ENCODE measurements around the gene PROX2.

Gene PROX2

GRCh38 chr14:74897642-74898041, 21.7 kb upstream of the PROX2 start:
- no peak for DNase-seq (ENCODE audit: low read depth)
- no peak overlapping the region for H3K4me3 ChIP-seq (ENCODE audit: control insufficient read depth, low read depth, low read length)
- no peak for TF ChIP-seq CTCF (IDR thresholded peaks at IDR 0.05; ENCODE audit: control insufficient read depth, insufficient read depth, low read depth, low read length, missing control alignments)

GRCh38 chr14:74896400-74896799, 20.5 kb upstream of the PROX2 start:
- H3K4me3 ChIP-seq (ENCODE audit: control insufficient read depth, low read depth, low read length): no peak overlapping the region
- no peak for TF ChIP-seq CTCF (IDR thresholded peaks at IDR 0.05; ENCODE audit: control insufficient read depth, insufficient read depth, low read depth, low read length, missing control alignments)

GRCh38 chr14:74893614-74894091, 17.7 kb upstream of the PROX2 start:
- H3K4me3 ChIP-seq (ENCODE audit: control insufficient read depth, low read depth, low read length): no peak overlapping the region
- no peak for DNase-seq (ENCODE audit: low read depth)
- no peak for TF ChIP-seq CTCF (IDR thresholded peaks at IDR 0.05; ENCODE audit: control insufficient read depth, insufficient read depth, low read depth, low read length, missing control alignments)

More at GRCh38 chr14:74896400-74896799, 20.5 kb upstream of the PROX2 start:
- DNase-seq (ENCODE audit: low read depth): no peak

- no peak for TF ChIP-seq CTCF (IDR thresholded peaks at IDR 0.05; ENCODE audit: control insufficient read depth, insufficient read depth, low read depth, low read length, missing control alignments)
- H3K4me3 ChIP-seq (ENCODE audit: control insufficient read depth, low read depth, low read length): no peak overlapping the region
- DNase-seq (ENCODE audit: low read depth): no peak
Observed at GRCh38 chr14:74892745-74893144, 16.8 kb upstream of the PROX2 start.

- H3K4me3 ChIP-seq (ENCODE audit: control insufficient read depth, low read depth, low read length): no peak overlapping the region
- TF ChIP-seq CTCF (IDR thresholded peaks at IDR 0.05; ENCODE audit: control insufficient read depth, insufficient read depth, low read depth, low read length, missing control alignments): no peak
- no peak for DNase-seq (ENCODE audit: low read depth)
Observed at GRCh38 chr14:74891870-74892269, 15.9 kb upstream of the PROX2 start.

GRCh38 chr14:74890262-74890661, 14.3 kb upstream of the PROX2 start:
- DNase-seq (ENCODE audit: low read depth): no peak
- no peak for TF ChIP-seq CTCF (IDR thresholded peaks at IDR 0.05; ENCODE audit: control insufficient read depth, insufficient read depth, low read depth, low read length, missing control alignments)
- H3K4me3 ChIP-seq (ENCODE audit: control insufficient read depth, low read depth, low read length): no peak overlapping the region
